ENCODE data around the gene PRLR.

PRLR gene

GRCh38 chr5:35026280-35026840 lies 203.9 kb downstream of the PRLR start:
- no peak for TF ChIP-seq GATA3 (IDR thresholded peaks at IDR 0.05; ENCODE audit: low read depth, low read length)
- TF ChIP-seq GATA2 (IDR thresholded peaks at IDR 0.05; ENCODE audit: low read depth, low read length) = no peak

- TF ChIP-seq GATA2 (IDR thresholded peaks at IDR 0.05; ENCODE audit: low read depth, low read length) = no peak
- no peak for TF ChIP-seq GATA3 (IDR thresholded peaks at IDR 0.05; ENCODE audit: low read depth, low read length)
Observed at GRCh38 chr5:35024911-35025510, 205.3 kb downstream of the PRLR start.

- TF ChIP-seq GATA3 (IDR thresholded peaks at IDR 0.05; ENCODE audit: low read depth, low read length) (no peak), GATA2 (IDR thresholded peaks at IDR 0.05; ENCODE audit: low read depth, low read length) (no peak)
Observed at GRCh38 chr5:35023391-35024178, 206.7 kb downstream of the PRLR start.

- no peak for TF ChIP-seq GATA2 (IDR thresholded peaks at IDR 0.05; ENCODE audit: low read depth, low read length)
- no peak for TF ChIP-seq GATA3 (IDR thresholded peaks at IDR 0.05; ENCODE audit: low read depth, low read length)
Observed at GRCh38 chr5:35016174-35017051, 213.9 kb downstream of the PRLR start.

- no peak for TF ChIP-seq GATA3 (IDR thresholded peaks at IDR 0.05; ENCODE audit: low read depth, low read length)
Observed at GRCh38 chr5:35015063-35015462, 215.2 kb downstream of the PRLR start.

- no peak for TF ChIP-seq GATA2 (IDR thresholded peaks at IDR 0.05; ENCODE audit: low read depth, low read length)
- no peak for TF ChIP-seq GATA3 (IDR thresholded peaks at IDR 0.05; ENCODE audit: low read depth, low read length)
Observed at GRCh38 chr5:35012796-35013195, 217.5 kb downstream of the PRLR start.

- TF ChIP-seq GATA3 (IDR thresholded peaks at IDR 0.05; ENCODE audit: low read depth, low read length) (no peak), GATA2 (IDR thresholded peaks at IDR 0.05; ENCODE audit: low read depth, low read length) (no peak)
Observed at GRCh38 chr5:35012365-35012764, 217.9 kb downstream of the PRLR start.

- TF ChIP-seq GATA2 (IDR thresholded peaks at IDR 0.05; ENCODE audit: low read depth, low read length) (no peak), GATA3 (IDR thresholded peaks at IDR 0.05; ENCODE audit: low read depth, low read length) (no peak)
Observed at GRCh38 chr5:35010676-35011075, 219.6 kb downstream of the PRLR start.

- no peak for TF ChIP-seq GATA2 (IDR thresholded peaks at IDR 0.05; ENCODE audit: low read depth, low read length)
Observed at GRCh38 chr5:35009657-35010056, 220.6 kb downstream of the PRLR start.

- TF ChIP-seq GATA3 (IDR thresholded peaks at IDR 0.05; ENCODE audit: low read depth, low read length) (no peak), GATA2 (IDR thresholded peaks at IDR 0.05; ENCODE audit: low read depth, low read length) (no peak)
Observed at GRCh38 chr5:35009019-35009418, 221.3 kb downstream of the PRLR start.

- TF ChIP-seq GATA2 (IDR thresholded peaks at IDR 0.05; ENCODE audit: low read depth, low read length) (no peak), GATA3 (IDR thresholded peaks at IDR 0.05; ENCODE audit: low read depth, low read length) (no peak)
Observed at GRCh38 chr5:35004771-35005170, 225.5 kb downstream of the PRLR start.

GRCh38 chr5:35004200-35004599 lies 226.1 kb downstream of the PRLR start:
- TF ChIP-seq GATA2 (IDR thresholded peaks at IDR 0.05; ENCODE audit: low read depth, low read length) (no peak), GATA3 (IDR thresholded peaks at IDR 0.05; ENCODE audit: low read depth, low read length) (no peak)

- TF ChIP-seq GATA2 (IDR thresholded peaks at IDR 0.05; ENCODE audit: low read depth, low read length) = no peak
- no peak for TF ChIP-seq GATA3 (IDR thresholded peaks at IDR 0.05; ENCODE audit: low read depth, low read length)
Observed at GRCh38 chr5:35003018-35003957, 227.0 kb downstream of the PRLR start.
